ENCODE data around the gene GJD3. TPM values are rescaled to one million over a fixed set of nuclear protein-coding genes. Genes with fewer than 3 reads are reported as not detected.

GJD3 gene
- total and polyA plus RNA-seq, 9 of the 15 experiments (the other 6 are each of a cell fraction or from before 2014, with no cell fraction given), result 0.17 to 0.38 TPM; not detected in 7

GRCh38 chr17:40340880-40341807 is 23.4 kb downstream of the GJD3 start (continued):
- TF ChIP-seq MYC (IDR thresholded peaks at IDR 0.05; ENCODE audit: low read depth, low read length), result peak; percentile 61
- no peak for TF ChIP-seq MYC (CRISPR knock-in tag; IDR thresholded peaks at IDR 0.05; ENCODE audit: borderline replicate concordance, low read depth)
- TF ChIP-seq ZBTB11 (CRISPR knock-in tag; IDR thresholded peaks at IDR 0.05), result peak in 2 of 3 experiments; percentile 51 to 81; a peak in 3 of 6 replicates
- TF ChIP-seq TFAP4 (CRISPR knock-in tag; IDR thresholded peaks at IDR 0.05; ENCODE audit: borderline replicate concordance), result peak; percentile 38; the same call in 1 of the 2 replicates
- TF ChIP-seq MYBL2 (IDR thresholded peaks at IDR 0.05; ENCODE audit: low read depth), result no peak
- no peak for TF ChIP-seq MYBL2 (CRISPR knock-in tag; IDR thresholded peaks at IDR 0.05; ENCODE audit: borderline replicate concordance)
- peak; percentile 66 for TF ChIP-seq CCNT2 (IDR thresholded peaks at IDR 0.05; ENCODE audit: borderline replicate concordance, extremely low read depth, insufficient read length, low read depth, low read length)
- TF ChIP-seq PML (IDR thresholded peaks at IDR 0.05; ENCODE audit: low read length), result no peak
- TF ChIP-seq ZNF609 (CRISPR knock-in tag; IDR thresholded peaks at IDR 0.05; ENCODE audit: borderline replicate concordance), result no peak
- peak; percentile 86 for TF ChIP-seq SMAD4 (CRISPR knock-in tag; conservative IDR thresholded peaks at IDR 0.05)
- TF ChIP-seq PPARD (CRISPR knock-in tag; IDR thresholded peaks at IDR 0.05), result no peak
- no peak for TF ChIP-seq CBFA2T2 (conservative IDR thresholded peaks at IDR 0.05)
- peak; percentile 66; the same call in 1 of the 2 replicates for TF ChIP-seq CTBP1 (IDR thresholded peaks at IDR 0.05; ENCODE audit: borderline replicate concordance)

All from K562 (cell line).